OCI-LY7 (cell line): ENCODE measurements around the gene ZNF484. TPM values are rescaled to one million over a fixed set of nuclear protein-coding genes. Genes with fewer than 3 reads are reported as not detected.
A peak's percentile ranks its signal among the peaks of the same experiment; 100 is the strongest.
"Not testable (repeated sequence)": the region's sequence is repeated elsewhere in the genome, so short reads cannot be mapped to it uniquely, and the experiment has no call there.

ENCODE experiments used
- BruUV-seq: library from RNA; stranded (reverse); fragments of 400-500 nt; replicated peaks from 2 replicates; lab custom pipeline; 2021; lab: Mats Ljungman, UMichigan
- CTCF ChIA-PET: fragments of 300-600 bp; sonication (Branson Sonifier 250); formaldehyde crosslinking; loops from one replicate; lab custom pipeline; 2022; ENCODE audit warnings: antibody characterized with exemption; ENCODE audit not compliant: unreplicated experiment; lab: Charles Lee
- POLR2A ChIA-PET: fragments of 300-600 bp; sonication (Branson Sonifier 250); formaldehyde crosslinking; loops from one replicate; lab custom pipeline; 2022; ENCODE audit warnings: antibody characterized with exemption; lab: Charles Lee
- DNase-seq: peaks from one replicate; pipeline ENCODE4 v3.0.0-alpha.2; 2015; ENCODE audit warnings: low spot score
- H2AFZ ChIP-seq: fragments of 200-600 bp; sonication (generic), shearing (Covaris generic); 2 replicates; pipeline ENCODE4 v1.6.1; 2014; ENCODE audit warnings: mild to moderate bottlenecking, antibody characterized with exemption, low read length, moderate library complexity
- H3K27ac ChIP-seq: fragments of 200-600 bp; sonication (generic); 2 replicates; pipeline ENCODE4 v1.5.1; 2014; ENCODE audit warnings: mixed run types, low read depth, mild to moderate bottlenecking, moderate library complexity, low read length, inconsistent platforms; ENCODE audit not compliant: poor library complexity, severe bottlenecking
- H3K36me3 ChIP-seq: fragments of 200-600 bp; sonication (generic); 2 replicates; pipeline ENCODE4 v1.6.1; 2014; ENCODE audit warnings: mild to moderate bottlenecking, antibody characterized with exemption, low read length, moderate library complexity, mixed read lengths; ENCODE audit not compliant: insufficient read depth
- H3K4me1 ChIP-seq: fragments of 200-600 bp; sonication (generic); 2 replicates; pipeline ENCODE4 v1.5.1; 2014; ENCODE audit warnings: mild to moderate bottlenecking, low read length; ENCODE audit not compliant: insufficient read depth, poor library complexity, severe bottlenecking
- H3K4me2 ChIP-seq: fragments of 200-600 bp; sonication (generic); 2 replicates; pipeline ENCODE4 v1.6.1; 2014; ENCODE audit warnings: mild to moderate bottlenecking, low read length
- H3K4me3 ChIP-seq: fragments of 200-600 bp; sonication (generic); 2 replicates; pipeline ENCODE4 v1.5.1; 2014; ENCODE audit warnings: mild to moderate bottlenecking, low read depth, low read length; ENCODE audit not compliant: poor library complexity, severe bottlenecking
- H3K79me2 ChIP-seq: fragments of 200-600 bp; sonication (generic); 2 replicates; pipeline ENCODE4 v1.6.1; 2016; ENCODE audit warnings: low read depth, mild to moderate bottlenecking, low read length, moderate library complexity, mixed read lengths; ENCODE audit not compliant: insufficient read depth
- H3K9me2 ChIP-seq: fragments of 200-600 bp; sonication (generic); 2 replicates; pipeline ENCODE4 v1.6.1; 2016; ENCODE audit warnings: mild to moderate bottlenecking, low read length, mixed read lengths; ENCODE audit not compliant: insufficient read depth
- H3K9me3 ChIP-seq: fragments of 200-600 bp; sonication (generic); 2 replicates; pipeline ENCODE4 v1.6.1; 2014; ENCODE audit warnings: mild to moderate bottlenecking, mixed run types, low read length, mixed read lengths
- H4K20me1 ChIP-seq: fragments of 200-600 bp; sonication (generic); 2 replicates; pipeline ENCODE4 v1.6.1; 2014; ENCODE audit warnings: mild to moderate bottlenecking, antibody characterized with exemption, low read length, moderate library complexity, mixed read lengths; ENCODE audit not compliant: insufficient read depth
- CTCF ChIP-seq: fragments of 200-600 bp; sonication (generic); conservative IDR thresholded peaks from 2 replicates; pipeline ENCODE4 v1.5.1; 2014; ENCODE audit warnings: mild to moderate bottlenecking, antibody characterized with exemption, low read length, moderate library complexity, mixed read lengths
- EZH2phosphoT487 ChIP-seq: fragments of 200-600 bp; sonication (generic); IDR thresholded peaks from 2 replicates; pipeline ENCODE4 v1.6.1; 2018; ENCODE audit warnings: low read depth, borderline replicate concordance, mild to moderate bottlenecking, mixed run types, antibody characterized with exemption, low read length, moderate library complexity, mixed read lengths
- intact Hi-C: fragments of 100-400 bp; cut with micrococcal nuclease; formaldehyde crosslinking; loops from one replicate; pipeline ENCODE4 v1.10.0; 2022; ENCODE audit not compliant: unreplicated experiment
- total RNA-seq, 2 experiments: library from RNA; depleted of rRNA in 1 of 2; stranded (reverse); fragments of >200 nt in 1 of 2; shearing (Covaris generic) in 1 of 2; gene quantifications; 2 replicates each; pipeline ENCODE4 v1.2.3, GENCODE V29; 2014 to 2022

Gene ZNF484
- total RNA-seq, 2 experiments from 2014 or later = 8.0 to 10.1 TPM

DNA sequence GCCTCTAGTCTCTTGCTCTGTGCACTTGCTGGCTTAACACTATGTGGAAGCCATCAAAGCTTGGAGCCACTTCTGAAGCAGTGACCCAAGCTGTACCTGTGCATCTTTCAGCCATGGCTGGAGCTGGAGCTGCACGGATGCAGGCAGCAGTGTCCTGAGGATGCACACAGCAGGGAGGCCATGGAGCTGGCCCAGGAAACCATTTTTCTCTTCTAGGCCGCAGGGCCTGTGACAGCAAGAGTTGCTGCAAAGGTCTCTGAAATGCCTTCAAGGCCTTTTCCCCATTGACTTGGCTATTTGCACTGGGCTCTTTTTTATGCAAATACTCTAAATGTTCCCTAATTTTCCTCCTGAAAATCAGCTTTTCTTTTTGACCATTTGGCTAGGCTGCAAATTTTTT is 12.9 kb upstream of the ZNF484 start:
- Histone ChIP-seq H3K27ac (no peak overlapping the region), H3K4me1 (no peaks in the 10 kb centered on the region), H3K9me2 (no peaks in the 10 kb centered on the region), H3K9me3 (no peaks in the 10 kb centered on the region), H2AFZ (no peak overlapping the region), H3K36me3 (no peaks in the 10 kb centered on the region), H3K79me2 (no peaks in the 10 kb centered on the region), H4K20me1 (no peaks in the 10 kb centered on the region), H3K4me2 (no peak overlapping the region), H3K4me3 (no peak overlapping the region)
- no peak for TF ChIP-seq EZH2phosphoT487
- no peak for TF ChIP-seq CTCF
- CTCF ChIA-PET = interaction anchor here (0.6 kb wide), 1 partner anchor 42 kb away, joined by 3 read pairs; no protein-coding TSS in a partner anchor
- POLR2A ChIA-PET = no interaction called here
- BruUV-seq = no TSS peak
- no peak for DNase-seq
- intact Hi-C loops = no loop called here

GRCh38 chr9:92887880-92888338 is 10.1 kb upstream of the ZNF484 start:
- TF ChIP-seq CTCF = no peak
- TF ChIP-seq EZH2phosphoT487 = no peak
- Histone ChIP-seq H4K20me1 (no peaks in the 10 kb centered on the region), H2AFZ (no peak overlapping the region), H3K79me2 (no peaks in the 10 kb centered on the region), H3K27ac (no peak overlapping the region), H3K4me2 (no peak overlapping the region), H3K9me2 (no peaks in the 10 kb centered on the region), H3K4me1 (no peaks in the 10 kb centered on the region), H3K9me3 (no peaks in the 10 kb centered on the region), H3K36me3 (no peaks in the 10 kb centered on the region), H3K4me3 (no peak overlapping the region)
- no TSS peak for BruUV-seq
- intact Hi-C loops = no loop called here
- ChIA-PET POLR2A (no interaction called here), CTCF (no interaction called here)
- peak; percentile 9 for DNase-seq

DNA sequence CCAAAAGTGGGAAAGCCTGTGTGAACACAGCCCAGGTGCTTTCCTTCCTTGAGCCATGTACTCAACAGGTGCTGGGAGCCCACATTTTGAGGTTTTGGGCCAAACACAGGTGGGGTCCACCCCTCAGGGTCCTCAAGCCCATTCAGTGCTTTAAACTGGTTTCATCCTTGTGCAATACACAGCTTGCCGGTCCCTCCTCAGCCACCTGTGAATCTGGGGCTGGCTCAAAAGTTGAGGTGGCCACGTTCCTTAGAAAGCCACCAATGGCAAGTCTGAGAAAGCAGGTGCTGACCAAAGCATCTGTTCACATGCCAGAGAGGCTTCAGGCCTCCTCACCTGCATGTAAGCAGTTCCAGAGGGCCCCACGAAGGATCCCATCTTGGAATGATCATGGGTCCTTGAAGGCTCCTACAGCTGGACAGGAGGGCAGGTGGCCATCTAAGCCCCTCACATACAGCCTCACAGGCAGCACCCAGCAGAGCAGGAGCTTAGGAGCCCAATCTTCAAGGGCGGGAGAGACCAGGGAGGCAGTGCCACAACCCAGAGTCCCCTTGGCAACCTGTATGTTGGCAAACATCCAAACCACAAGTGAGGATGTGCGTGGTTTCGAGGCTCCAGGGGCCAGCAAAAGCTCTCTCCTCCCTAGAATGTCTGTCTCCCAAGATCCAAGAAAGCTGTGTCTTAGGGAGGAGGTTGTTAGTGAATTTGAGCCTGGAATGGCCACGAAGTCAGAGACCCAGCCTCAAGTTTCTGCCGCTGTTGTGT is 9.2 kb upstream of the ZNF484 start:
- H3K9me2 ChIP-seq, H3K9me3 ChIP-seq, intact Hi-C loops, H4K20me1 ChIP-seq, CTCF ChIA-PET, POLR2A ChIA-PET, H2AFZ ChIP-seq, H3K27ac ChIP-seq, H3K4me1 ChIP-seq, H3K36me3 ChIP-seq, BruUV-seq, H3K4me3 ChIP-seq, H3K4me2 ChIP-seq, H3K79me2 ChIP-seq: not testable (repeated sequence)
- DNase-seq = peak; percentile 6
